CD4-positive, alpha-beta T cell treated with Interleukin-12 subunit alpha and Interleukin-12 subunit beta, for 1 hour (primary cell): ENCODE data around the gene RPIA.
"Not testable (repeated sequence)": the region's sequence is repeated elsewhere in the genome, so short reads cannot be mapped to it uniquely, and the experiment has no call there.

Experiments used
- DNase-seq: peaks from one replicate; pipeline ENCODE4 v3.0.0-alpha.2; 2020

Gene RPIA

DNA sequence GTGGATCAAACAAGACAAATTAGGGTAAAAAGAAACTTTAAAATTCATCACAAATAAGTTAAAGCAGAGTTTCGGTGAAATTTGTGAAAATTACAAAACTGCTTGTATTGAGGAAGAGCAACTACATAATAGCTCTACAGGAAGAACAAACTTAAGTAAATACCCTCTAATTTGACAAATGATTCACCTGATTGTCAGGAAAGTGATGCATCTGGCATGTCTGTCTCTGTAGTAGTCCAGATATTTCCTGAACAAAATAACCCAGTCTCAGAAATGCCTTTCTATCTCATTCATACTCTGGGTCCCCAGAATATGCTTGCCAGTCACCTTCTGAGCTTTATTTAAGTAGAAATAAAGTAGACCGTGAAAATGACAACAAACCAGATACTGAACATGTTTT, 104.5 kb downstream of the RPIA start:
- not testable (repeated sequence) for DNase-seq

DNA sequence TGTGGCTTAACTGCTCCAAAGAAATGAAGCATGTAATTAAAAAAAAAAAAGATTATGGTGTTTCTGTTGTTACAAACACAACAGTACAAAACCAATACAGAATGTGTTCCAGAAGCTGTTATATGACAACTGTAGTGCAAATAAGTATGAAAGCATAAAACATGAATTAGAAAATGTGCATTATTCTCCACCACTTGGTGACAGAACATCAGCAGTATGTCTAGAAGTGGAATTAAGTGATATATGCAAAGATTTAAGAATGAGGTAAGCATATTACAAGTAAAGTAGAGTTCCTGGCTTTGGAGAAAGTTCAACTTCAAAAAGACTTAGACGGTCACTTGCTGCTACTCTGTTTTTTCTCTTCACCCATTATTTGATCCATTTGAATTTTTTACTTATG, 105.0 kb downstream of the RPIA start:
- DNase-seq = not testable (repeated sequence)

DNA sequence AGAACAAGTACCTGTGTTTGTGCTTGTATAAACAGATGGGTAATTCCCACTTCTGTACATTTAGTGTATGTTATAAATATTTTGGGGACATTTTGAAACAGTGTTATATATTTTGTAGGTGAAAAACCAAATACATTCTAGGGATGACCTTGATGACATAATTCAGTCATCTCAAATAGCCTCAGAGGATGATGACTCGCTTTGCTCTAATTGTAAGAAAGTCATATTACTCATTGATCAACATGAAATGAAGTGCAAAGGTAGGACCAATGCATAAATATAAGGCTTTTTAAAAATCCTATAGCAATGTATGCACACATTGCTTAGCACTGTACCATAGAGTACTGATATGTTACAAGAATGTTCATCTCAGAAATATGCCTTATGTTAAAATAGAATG, 105.7 kb downstream of the RPIA start:
- DNase-seq = not testable (repeated sequence)
